CD4-positive, alpha-beta T cell treated with Interleukin-12 subunit alpha and Interleukin-12 subunit beta, for 1 hour (primary cell): ENCODE results near the gene C1QTNF12.

ENCODE experiments used
- DNase-seq: peaks from one replicate; pipeline ENCODE4 v3.0.0-alpha.2; 2020

The C1QTNF12 gene

DNA sequence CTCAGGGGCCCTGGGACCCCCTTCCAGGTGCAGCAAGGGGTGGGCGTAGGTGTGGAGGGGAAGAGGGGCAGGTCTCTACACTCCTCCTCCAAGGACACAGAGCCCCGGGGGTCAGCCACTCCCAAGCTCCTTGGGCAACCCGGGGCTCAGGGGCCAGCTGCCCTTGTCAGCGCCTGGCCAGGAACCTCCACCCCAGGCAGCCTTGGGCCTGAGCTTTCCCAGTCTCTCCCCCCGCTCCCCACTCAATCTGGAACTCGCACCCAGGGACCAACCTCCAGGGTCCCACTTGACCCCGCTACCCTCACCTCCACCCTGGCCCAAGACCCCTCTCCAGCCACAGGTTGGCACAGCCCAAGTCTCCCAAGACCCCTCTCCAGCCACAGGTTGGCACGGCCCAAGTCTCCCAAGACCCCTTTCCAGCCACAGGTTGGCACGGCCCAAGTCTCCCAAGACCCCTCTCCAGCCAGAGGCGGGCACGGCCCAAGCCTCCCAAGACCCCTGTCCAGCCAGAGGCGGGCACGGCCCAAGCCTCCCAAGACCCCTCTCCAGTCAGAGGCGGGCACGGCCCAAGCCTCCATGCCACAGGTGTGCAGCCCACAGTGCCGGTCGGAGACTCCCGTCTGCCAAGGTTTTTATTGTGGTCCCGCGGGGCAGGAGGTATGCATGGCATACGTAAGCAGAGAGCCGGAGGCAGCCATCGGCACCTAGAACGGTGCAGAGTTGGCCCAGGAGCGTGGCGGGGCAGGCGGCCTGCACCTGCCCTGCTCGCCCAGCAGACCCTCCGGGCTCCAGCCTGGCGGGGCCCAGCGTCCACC lies 35.6 kb downstream of the C1QTNF12 start:
- DNase-seq: no peak

DNA sequence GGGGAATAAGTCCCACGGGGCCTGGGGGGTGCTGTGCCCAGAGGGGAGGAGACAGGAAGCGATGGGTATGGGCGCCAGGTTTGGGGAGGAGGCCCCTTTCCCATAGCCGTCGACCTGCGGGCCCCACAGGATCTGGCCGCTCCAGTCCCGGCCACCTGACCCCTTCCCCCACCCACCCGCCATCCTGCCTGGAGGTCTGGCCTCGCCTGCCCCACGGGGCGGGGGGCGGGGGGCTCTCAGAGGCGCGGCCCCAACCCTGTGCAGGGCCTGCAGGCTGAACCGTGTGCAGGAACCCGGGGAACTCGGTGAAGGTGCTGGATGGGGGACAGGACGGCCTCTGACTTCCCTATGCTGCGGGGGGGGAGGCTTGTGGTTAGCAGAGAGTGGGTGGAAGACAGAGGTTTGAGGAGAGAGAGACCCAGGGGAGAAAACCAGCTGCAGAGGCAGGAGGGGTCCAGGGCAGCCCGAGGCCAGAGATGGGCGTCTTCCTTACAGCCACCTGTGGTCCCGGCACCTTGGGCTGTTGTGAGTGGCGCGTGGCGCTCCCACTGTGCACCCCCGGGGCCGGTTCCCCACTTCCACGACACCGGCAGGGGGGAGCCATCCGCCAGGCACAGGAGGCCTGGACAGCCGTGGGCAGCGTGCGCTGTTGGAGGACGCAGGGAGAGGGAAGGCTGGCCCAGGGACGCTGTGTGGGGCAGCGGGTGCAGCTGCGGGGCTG lies 37.6 kb downstream of the C1QTNF12 start:
- peak; percentile 60 for DNase-seq

DNA sequence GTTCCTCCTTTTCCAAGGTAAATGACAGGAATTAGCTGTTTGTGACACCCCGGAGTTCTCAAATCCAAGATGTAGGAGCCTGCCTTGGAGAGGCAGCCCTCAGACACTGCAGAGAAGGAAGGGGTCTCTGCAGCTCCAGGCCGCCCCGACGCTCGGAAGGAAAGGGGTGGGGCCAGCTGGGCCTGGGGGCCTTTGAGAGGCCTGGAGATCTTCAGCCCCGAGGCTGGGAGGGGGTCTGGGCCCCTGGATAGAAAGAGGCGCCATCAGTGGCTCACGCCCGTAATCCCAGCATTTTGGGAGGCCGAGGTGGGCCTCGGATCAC lies 39.0 kb downstream of the C1QTNF12 start:
- no peak for DNase-seq

GRCh38 chr1:1206966-1207531 lies 39.5 kb downstream of the C1QTNF12 start:
- DNase-seq: no peak

DNA sequence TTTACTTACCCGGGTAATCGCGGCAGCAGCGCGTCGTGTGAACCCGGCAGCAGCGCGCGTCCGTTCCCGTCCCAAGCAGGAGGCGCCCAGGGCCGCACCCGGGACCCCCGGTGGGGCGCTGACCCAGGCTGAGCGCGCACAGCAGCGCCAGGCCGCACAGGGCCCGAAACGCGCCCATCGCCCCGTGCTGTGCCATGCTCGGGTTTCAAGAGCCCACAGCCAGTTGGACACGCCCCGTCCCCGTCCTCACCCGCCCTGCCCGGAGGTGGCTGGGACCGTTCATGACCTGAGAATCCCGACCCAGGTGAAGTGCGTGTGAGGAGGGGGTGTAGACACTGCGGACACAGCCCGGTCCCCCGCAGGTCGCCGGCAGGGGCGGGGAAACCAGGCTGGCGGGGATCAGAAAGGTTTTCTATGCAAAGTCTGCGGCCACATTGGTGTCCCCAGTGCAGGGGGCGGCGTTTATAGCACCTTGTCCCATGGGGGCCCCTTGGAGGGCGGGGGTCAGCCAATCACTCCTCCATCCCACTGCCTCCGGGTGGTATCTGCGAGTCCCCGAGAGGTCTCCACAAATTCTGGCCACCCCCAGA lies 40.1 kb downstream of the C1QTNF12 start, which contains the start of gene TNFRSF18:
Gene TNFRSF18 (minus strand): TSS at position 217 of the 590 bp plus-strand sequence. CDS start 21 bp downstream, at position 196.
- peak; percentile 54 for DNase-seq

DNA sequence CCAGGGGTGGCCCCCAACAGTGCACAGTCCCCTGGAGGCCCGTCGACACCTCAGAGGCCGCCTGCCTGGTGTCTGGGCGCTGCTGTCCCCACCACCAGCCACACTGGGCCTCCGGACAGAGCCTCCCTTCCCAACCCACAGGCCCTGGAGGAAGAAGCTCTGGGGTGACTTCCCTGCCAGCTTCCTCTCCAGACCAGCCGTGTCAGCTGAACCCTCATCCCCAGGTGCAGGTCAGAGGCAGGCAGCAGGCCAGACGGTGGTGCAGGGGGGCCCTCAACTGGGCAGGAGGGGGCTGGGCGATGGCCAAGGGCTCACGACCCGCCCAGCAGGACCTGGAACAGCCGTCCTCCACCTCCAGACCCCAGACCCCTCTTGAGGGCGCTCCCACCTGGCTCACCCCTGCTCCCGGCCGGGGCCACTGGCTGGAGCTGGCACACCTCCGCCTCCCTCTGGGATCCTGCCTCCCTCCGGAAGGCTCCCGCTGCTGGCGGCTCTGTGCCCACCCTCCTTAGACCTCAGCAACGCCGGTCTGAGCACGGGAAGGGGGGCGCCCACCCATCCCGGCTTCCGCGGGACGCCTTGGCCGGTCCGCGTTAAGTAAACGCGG lies 40.6 kb downstream of the C1QTNF12 start:
- no peak for DNase-seq

GRCh38 chr1:1204998-1205768 lies 41.3 kb downstream of the C1QTNF12 start:
- DNase-seq: no peak

- DNase-seq: no peak
These were observed 42.0 kb downstream of the C1QTNF12 start for GRCh38 chr1:1204425-1204920.

GRCh38 chr1:1203561-1204424 lies 42.7 kb downstream of the C1QTNF12 start:
- DNase-seq: no peak

- DNase-seq: no peak
These were observed 43.5 kb downstream of the C1QTNF12 start for GRCh38 chr1:1202831-1203560.

DNA sequence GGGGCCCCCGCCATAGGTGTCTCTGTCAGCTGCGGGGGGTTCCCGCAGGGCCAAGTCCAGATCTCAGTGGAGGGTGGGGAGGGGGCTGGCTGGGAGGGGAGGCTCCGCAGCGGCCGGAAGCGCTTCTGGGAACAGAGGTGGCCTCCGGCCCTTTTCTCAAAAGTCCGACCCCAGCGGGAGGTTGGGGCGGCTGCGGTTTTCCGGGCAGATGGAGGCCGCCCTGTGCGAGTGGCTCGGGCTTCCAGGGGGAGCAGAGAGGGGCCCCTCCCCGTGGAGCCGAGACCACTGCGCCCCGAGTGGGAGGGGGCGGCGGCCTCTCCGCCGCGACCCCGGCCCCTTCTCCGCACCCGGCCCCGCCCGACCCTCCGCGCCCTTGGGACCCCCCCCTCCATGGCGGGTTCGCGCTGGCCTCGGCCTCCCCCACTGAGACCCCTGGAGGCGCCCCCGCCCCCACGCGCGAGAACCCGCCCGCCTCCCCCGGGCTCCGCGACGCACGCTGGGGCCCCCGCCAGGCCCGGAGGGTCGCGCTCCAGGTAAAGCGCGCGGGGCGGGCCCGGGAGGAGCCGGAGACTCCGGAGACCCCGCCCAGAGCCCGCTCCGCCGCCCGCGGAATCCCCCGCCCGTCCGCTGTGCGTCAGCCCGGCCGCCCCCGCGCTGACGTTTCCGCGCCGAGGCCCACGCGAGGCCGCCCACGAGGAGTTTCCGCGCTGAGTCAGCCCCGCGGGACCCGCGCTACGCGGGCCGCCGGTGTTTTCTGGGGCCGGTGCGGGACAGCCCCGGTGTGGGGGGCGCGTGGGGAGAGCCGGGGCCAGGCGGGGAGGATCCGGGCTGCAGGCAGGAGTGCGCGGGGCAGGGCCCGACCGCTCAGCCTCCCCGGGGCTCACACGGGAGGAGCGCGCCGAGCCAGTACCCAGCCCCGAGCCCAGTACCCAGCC lies 45.4 kb downstream of the C1QTNF12 start:
- DNase-seq: peak; percentile 92

DNA sequence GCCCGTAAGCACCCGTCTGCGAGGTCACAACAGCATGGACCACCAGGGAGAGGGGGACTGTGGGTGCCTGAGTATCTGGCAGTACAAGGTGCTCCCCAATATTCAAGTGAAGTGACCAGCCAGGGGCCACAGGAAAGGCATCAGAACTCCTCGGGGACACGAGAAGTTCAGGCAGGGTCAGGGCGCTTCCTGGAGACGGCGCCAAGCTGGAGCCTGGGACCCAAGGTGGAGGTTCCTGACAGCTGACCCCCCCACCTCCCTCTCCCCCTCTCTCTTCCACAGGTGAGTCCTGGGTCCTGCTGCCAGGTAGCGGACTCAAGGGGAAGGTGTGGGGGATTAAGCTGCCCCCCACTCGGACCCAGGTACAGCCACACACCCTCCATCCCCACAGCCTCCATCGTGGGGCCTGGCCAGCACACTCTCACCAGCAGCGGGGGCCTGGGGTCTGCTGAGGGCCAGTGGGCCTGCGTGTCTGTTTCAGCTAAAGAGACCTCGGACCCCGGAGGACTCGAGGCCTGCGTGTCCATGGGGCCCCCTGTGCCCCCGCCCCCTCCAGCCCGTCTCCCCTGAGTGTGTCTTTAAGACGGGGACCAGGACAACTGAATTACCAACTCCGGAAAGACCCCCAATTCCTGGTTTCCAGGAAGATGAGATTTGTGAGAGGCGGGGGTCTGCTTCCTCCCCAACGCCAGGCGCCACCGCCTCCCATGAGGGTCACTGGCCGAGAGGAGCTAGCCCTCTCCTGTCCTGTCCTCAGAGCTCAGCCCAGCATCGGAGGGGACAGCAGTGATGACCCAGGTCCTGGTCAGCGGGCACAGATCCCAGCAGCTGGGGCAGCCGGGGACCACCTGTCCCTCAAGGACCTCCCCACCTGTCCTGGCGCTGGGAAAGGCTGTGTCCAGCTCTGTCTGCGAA lies 46.3 kb downstream of the C1QTNF12 start:
- no peak for DNase-seq

DNA sequence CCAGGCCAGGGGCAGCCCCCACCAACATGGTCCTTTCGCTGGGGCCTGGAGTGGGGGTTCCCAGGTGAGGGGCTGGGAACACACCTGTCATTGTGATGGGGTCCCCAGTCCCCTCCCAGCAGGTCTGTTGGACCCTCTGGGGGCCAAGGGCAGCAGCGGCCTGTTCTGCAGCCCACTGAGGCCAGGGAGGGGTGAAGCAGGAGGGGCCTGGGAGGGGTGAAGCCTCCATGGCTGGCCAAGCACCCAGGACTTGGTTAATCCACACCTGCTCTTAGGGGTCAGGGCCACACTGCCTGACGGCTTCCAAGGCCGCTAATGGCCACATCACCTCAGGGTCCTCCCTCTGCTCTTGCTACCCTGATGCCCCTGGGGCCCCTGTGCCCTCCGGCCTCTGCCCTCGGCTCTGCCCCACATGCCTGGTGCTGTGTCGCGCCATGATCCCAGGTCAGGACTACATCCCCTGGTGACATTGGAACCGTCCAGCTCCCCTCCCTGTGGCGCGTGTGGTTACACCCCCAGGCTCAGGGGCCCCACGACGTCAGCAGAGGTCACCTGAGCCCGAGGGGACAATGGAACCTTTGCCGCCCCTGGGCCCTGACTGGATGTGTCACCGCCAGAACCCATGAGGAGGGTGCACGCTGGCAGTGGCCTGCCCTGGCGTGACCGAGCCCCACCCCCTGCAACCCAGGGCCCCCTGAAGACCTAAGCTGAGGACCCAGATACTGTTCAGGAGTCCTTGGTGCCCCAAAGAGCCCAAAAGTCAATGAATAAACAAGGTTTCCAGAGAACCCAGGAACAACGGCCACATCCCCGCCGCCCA lies 47.2 kb downstream of the C1QTNF12 start:
- no peak for DNase-seq

DNA sequence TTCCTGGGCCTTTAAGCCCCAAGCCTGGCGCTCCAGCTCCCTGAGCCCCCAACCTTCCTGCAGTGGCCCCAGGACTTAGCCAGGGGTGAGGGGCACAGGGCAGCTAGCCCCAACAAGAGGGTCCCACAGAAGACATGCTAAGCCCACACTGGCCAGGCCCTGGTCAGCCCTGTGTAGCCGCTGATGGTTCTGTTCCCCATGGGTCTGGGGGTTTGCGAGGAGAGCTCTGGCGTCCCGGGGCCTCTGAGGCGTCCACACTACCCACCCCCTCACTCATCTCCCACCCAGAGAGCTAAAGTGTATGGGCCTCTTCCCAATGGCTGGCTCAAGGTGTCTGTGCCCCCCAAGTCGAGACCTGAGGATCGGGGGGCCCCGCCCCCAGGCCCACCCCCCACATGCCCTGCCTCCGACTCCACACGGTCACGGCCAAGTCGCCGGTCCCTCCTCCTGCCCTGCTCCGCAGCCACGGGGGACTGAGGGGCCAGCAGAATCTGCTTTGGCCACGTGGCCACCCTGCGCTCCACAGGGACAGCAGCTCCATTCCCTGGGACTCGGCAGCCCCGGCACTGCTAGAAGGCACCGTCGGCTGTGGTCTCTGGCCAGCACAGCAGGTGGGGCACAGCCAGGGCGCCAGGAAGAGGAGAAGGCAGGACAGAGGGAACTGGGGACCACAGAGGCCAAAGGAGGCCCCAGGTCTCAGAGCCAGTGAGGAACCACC lies 47.9 kb downstream of the C1QTNF12 start:
- DNase-seq: no peak

GRCh38 chr1:1197551-1198422 lies 48.7 kb downstream of the C1QTNF12 start:
- no peak for DNase-seq

DNA sequence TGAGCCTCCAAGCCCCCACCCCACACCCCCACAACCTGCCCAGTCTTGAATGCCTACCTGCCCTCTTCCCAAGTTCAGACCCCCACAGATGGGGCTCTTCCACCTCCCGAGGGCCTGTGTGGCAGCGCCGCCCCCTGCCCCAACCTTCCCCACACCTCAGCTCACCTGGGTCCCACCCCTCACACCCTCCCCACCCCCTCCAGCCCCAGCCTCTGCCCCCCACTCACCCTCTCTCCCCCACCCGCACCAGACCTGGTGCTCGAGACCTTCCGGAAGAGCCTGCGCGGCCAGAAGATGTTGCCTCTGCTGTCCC lies 49.4 kb downstream of the C1QTNF12 start:
- no peak for DNase-seq
